IPS DF 6.9 (cell line): ENCODE results near the gene RACGAP1.
"Not testable (repeated sequence)": the region's sequence is repeated elsewhere in the genome, so short reads cannot be mapped to it uniquely, and the experiment has no call there.

ENCODE experiments used
- DNase-seq: peaks from one replicate; pipeline ENCODE4 v3.0.0-alpha.2; 2013; ENCODE audit warnings: low read depth, low spot score
- H3K27ac ChIP-seq: one replicate; pipeline ENCODE4 v1.5.1; 2013; ENCODE audit warnings: low read length, control low read depth
- H3K27me3 ChIP-seq: 2 replicates; pipeline ENCODE4 v1.6.1; 2013; ENCODE audit warnings: mild to moderate bottlenecking, low read length; ENCODE audit not compliant: control insufficient read depth, insufficient read depth
- H3K36me3 ChIP-seq: 2 replicates; pipeline ENCODE4 v1.6.1; 2013; ENCODE audit warnings: low read length; ENCODE audit not compliant: control insufficient read depth, insufficient read depth
- H3K4me1 ChIP-seq: 2 replicates; pipeline ENCODE4 v1.6.1; 2013; ENCODE audit warnings: low read length; ENCODE audit not compliant: control insufficient read depth, insufficient read depth
- H3K4me3 ChIP-seq: 2 replicates; pipeline ENCODE4 v1.5.1; 2013; ENCODE audit warnings: mild to moderate bottlenecking, low read length
- H3K9me3 ChIP-seq: 2 replicates; pipeline ENCODE4 v1.6.1; 2013; ENCODE audit warnings: low read length, inconsistent platforms; ENCODE audit not compliant: control insufficient read depth, insufficient read depth
- WGBS: extraction: QIAGEN DNeasy Blood & Tissue Kit; methylation state at CpG from one replicate; pipeline ENCODE4 v1.1.7; 2013; ENCODE audit warnings: mixed read lengths, missing lambda C conversion rate; ENCODE audit not compliant: insufficient read length, insufficient coverage; 5-methylcytosine and 5-hydroxymethylcytosine counted together

Gene RACGAP1

GRCh38 chr12:50014342-50014741 lies 11.0 kb downstream of the RACGAP1 start:
- no peaks in the 10 kb centered on the region for H3K27me3 ChIP-seq
- no CpG with 5 or more reads among the region's 3 CpGs for WGBS
- DNase-seq: no peak
- no peak overlapping the region for H3K4me3 ChIP-seq
- H3K9me3 ChIP-seq: no peaks in the 10 kb centered on the region
- H3K36me3 ChIP-seq: no peaks in the 10 kb centered on the region
- H3K4me1 ChIP-seq: peaks cover 4% of the 10 kb centered on the region; the same call in 1 of the 2 replicates
- H3K27ac ChIP-seq: no peak overlapping the region

DNA sequence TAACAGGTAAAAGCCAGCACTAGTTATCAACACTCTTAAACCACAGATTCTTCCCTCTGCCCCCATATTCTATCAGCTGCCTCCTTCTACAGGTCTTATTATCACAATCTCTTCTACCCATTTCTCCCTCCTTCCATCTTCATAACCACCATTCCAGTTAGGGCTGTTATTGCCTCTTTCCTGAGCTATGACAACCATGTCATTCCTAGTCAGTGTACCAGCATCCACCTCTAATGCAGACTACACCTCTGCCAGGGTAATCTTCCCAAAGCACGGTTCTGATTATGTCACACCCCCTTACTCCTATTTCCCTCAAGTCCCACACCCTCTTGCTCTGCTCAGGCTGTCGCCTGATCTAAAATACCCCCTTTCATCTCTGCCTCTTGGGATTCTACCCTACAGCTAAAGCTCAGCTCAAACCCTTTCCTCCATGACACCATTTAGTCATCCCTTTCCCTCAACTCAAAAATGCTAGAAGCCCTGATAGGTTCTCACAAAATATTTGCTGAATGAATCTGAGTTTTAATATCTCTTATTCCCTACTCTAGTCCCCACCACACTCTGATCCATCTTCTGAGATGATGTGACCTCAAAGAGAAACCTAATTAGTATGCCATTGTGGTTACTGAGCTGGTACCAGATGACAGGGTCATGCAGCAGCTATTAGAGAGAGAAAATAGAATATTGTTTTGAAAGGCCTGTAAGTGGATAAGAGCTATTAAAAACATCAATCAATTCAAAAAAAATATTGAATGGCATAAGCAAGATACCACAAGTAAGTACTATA lies 11.7 kb downstream of the RACGAP1 start:
- DNase-seq: no peak
- Histone ChIP-seq H3K27me3 (no peaks in the 10 kb centered on the region), H3K4me1 (no peaks in the 10 kb centered on the region), H3K4me3 (no peak overlapping the region), H3K9me3 (no peaks in the 10 kb centered on the region), H3K36me3 (no peaks in the 10 kb centered on the region), H3K27ac (no peak overlapping the region)
- WGBS: no CpG with 5 or more reads among the region's 2 CpGs

DNA sequence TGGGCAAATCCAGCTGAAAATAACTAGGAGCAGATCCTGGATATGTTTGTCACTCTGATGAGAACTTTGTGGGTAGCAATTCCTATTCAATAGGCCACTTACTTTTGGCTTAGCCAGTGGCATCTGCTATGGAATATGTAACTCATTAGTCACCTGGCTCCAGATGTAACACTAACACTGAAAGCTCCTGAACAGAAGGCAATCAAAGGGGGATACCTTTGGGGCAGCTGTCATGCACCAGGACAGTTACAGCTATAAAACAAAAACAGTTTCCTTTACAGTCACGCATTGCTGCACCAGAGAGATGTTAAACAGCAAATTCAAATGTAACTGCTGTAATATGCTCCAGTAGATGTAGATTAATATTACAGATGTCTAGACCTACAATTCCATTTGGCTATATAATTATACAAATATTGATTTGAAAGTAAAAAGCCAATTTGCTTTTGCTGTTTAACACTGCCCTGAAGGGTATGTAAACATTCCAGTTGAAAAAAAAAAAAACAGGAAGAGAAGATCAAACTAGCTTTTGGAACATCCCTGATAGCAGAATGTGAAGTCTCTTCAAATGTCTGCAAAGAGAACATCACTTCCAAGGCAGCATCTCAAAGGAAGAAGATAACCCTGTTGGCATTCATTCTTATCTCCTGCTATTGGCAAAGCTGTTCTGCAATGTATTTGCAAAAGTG lies 18.4 kb downstream of the RACGAP1 start:
- Histone ChIP-seq H3K36me3 (peaks cover 7% of the 10 kb centered on the region; the same call in 1 of the 2 replicates), H3K27ac (no peak overlapping the region), H3K27me3 (no peaks in the 10 kb centered on the region), H3K4me3 (no peak overlapping the region), H3K4me1 (no peaks in the 10 kb centered on the region), H3K9me3 (no peaks in the 10 kb centered on the region)
- DNase-seq: no peak
- no CpG with 5 or more reads among the region's 1 CpG for WGBS

DNA sequence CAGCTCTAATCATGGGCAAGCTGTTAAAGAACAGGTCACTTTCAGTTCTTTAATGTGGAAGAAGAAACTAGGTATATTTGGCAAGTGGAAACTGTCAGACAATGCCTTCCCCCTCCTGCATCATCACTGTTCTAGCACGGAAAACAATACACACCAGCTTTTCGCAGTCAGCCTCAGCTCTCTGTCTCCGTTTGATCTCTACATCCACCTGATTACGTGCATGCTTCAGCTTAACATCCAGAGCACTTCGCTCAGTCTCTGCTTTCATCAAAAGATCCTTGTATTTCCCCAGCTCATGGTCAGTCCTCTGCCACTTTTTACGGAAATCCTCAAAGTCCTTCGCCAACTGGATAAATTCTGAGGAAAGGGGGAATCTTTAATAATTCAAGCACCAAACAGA lies 19.0 kb downstream of the RACGAP1 start:
- H3K4me3 ChIP-seq: no peak overlapping the region
- peaks cover 7% of the 10 kb centered on the region; the same call in 1 of the 2 replicates for H3K36me3 ChIP-seq
- H3K4me1 ChIP-seq: no peaks in the 10 kb centered on the region
- H3K9me3 ChIP-seq: no peaks in the 10 kb centered on the region
- H3K27ac ChIP-seq: no peak overlapping the region
- WGBS: no CpG with 5 or more reads among the region's 7 CpGs
- no peaks in the 10 kb centered on the region for H3K27me3 ChIP-seq
- DNase-seq: no peak

DNA sequence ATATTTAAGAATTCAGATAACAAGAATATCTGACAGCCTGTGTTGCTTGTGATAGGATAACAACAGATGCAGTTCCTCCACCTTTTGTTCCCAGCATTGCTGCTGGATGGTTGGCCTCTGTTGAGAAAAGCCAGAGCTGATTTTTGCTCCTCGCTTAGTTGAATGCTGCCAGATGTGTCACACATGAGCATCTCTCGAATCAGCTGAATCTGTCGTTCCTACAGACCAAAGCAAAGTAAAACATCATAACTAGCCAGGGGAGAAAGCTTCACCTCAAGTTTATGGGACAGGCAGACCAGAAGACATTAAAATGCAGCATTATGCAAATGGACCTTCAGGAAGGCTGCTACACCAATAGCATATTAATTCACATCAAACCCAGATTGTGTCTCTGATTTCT lies 20.1 kb downstream of the RACGAP1 start:
- H3K27me3 ChIP-seq: no peaks in the 10 kb centered on the region
- H3K4me3 ChIP-seq: no peak overlapping the region
- no CpG with 5 or more reads among the region's 3 CpGs for WGBS
- no peak for DNase-seq
- peaks cover 7% of the 10 kb centered on the region; the same call in 1 of the 2 replicates for H3K36me3 ChIP-seq
- no peak overlapping the region for H3K27ac ChIP-seq
- H3K4me1 ChIP-seq: no peaks in the 10 kb centered on the region
- H3K9me3 ChIP-seq: no peaks in the 10 kb centered on the region

DNA sequence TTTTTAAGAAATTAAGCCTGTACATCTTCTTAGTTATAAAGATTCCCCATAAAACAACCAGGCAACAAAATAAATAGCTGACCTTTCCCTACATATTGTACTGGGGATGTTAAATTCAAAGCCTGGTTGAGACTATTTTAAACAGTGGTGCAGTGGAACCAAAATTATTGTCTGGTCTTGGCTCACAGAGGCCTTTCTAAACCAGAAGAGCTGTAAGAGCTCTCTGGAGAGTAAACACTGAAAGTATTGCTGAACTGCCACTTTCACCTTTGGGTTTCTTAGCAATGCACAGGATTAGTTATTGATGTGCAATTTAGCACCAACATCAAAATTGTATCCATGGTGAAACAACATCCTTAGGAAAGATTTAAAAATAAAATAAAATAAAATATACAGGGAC lies 20.6 kb downstream of the RACGAP1 start:
- Histone ChIP-seq H3K9me3 (no peaks in the 10 kb centered on the region), H3K27ac (no peak overlapping the region), H3K4me1 (no peaks in the 10 kb centered on the region), H3K4me3 (no peak overlapping the region), H3K36me3 (peaks cover 7% of the 10 kb centered on the region; the same call in 1 of the 2 replicates), H3K27me3 (no peaks in the 10 kb centered on the region)
- DNase-seq: no peak

GRCh38 chr12:50003595-50003994 lies 21.7 kb downstream of the RACGAP1 start:
- WGBS: no CpG with 5 or more reads among the region's 2 CpGs
- Histone ChIP-seq H3K4me1 (no peaks in the 10 kb centered on the region), H3K27me3 (no peaks in the 10 kb centered on the region), H3K9me3 (no peaks in the 10 kb centered on the region), H3K27ac (no peak overlapping the region), H3K36me3 (peaks cover 12% of the 10 kb centered on the region; the same call in 1 of the 2 replicates), H3K4me3 (no peak overlapping the region)
- DNase-seq: no peak

DNA sequence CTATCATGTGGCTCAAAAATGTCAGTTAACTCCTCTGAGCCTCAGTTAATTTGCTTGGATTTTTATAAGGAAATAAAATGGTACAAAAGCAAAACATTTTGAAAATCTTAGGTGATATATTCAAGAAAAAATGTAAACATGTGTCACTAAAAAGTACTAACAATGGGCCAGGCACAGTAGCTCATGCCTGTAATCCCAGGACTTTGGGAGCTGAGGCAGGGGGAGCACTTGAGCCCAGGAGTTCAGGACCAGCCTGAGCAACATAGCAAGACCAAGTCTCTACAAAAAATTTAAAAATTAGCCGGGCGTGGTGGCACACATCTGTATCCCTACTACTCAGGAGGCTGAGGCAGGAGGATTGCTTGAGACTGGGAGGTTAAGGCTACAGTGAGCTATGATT lies 26.8 kb downstream of the RACGAP1 start:
- no peaks in the 10 kb centered on the region for H3K27me3 ChIP-seq
- no CpG with 5 or more reads among the region's 2 CpGs for WGBS
- no peak overlapping the region for H3K27ac ChIP-seq
- DNase-seq: no peak
- no peaks in the 10 kb centered on the region for H3K4me1 ChIP-seq
- no peak overlapping the region for H3K4me3 ChIP-seq
- peaks cover 7% of the 10 kb centered on the region; the same call in 1 of the 2 replicates for H3K36me3 ChIP-seq
- no peaks in the 10 kb centered on the region for H3K9me3 ChIP-seq

DNA sequence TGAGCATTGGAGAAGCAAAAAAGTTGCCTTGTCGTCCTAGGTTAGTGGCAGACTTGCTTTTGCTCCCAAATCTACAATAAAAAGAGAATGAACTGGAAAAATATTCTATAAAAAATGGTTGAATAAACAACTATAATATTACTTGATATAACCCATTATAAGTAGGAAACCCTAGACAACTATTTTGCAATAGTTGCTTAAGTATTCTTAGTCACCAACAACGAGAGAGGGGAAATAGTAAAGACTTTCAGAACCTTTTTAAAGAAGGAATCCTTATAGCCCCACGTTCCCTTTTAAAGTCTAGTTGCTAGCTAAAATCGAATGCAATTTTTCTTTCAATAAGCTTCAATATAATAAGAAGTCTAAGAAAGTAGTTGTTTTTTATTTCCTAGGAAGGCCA lies 35.0 kb downstream of the RACGAP1 start:
- Histone ChIP-seq H3K9me3 (no peaks in the 10 kb centered on the region), H3K27me3 (no peaks in the 10 kb centered on the region), H3K27ac (no peak overlapping the region), H3K4me3 (no peak overlapping the region), H3K4me1 (no peaks in the 10 kb centered on the region), H3K36me3 (peaks cover 15% of the 10 kb centered on the region; the same call in 1 of the 2 replicates)
- DNase-seq: no peak
- WGBS: no CpG with 5 or more reads among the region's 4 CpGs

DNA sequence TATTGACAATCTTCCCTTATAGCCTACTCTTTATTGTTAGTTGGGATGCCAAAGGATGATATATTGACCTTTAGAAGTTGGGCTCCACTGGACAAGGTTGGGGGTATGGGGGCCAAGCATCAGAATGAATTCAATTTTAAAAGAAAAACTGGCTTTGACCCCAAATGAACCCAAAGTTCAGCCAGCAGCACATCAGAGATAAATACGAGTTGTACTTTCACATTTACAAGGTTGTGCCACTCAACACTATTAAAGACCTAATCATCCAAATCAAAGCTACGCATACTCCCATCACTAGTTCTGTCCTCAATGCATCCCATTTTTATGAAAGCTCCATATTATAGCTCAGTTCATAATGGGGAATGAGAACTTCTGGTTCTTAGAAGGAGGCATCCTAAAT lies 35.9 kb downstream of the RACGAP1 start:
- H3K4me3 ChIP-seq, H3K27me3 ChIP-seq, DNase-seq, H3K4me1 ChIP-seq, H3K27ac ChIP-seq, H3K9me3 ChIP-seq: not testable (repeated sequence)
- peaks cover 15% of the 10 kb centered on the region; the same call in 1 of the 2 replicates for H3K36me3 ChIP-seq
- no CpG with 5 or more reads among the region's 2 CpGs for WGBS
